Left ventricle myocardium superior (tissue), 1 donor: Measurements from ENCODE around the gene MYO15B. TPM values are rescaled to one million over a fixed set of nuclear protein-coding genes. Genes with fewer than 3 reads are reported as not detected.
A peak's percentile ranks its signal among the peaks of the same experiment; 100 is the strongest.
"Not testable (repeated sequence)": the region's sequence is repeated elsewhere in the genome, so short reads cannot be mapped to it uniquely, and the experiment has no call there.

ENCODE experiments used
- ATAC-seq: fragments of 200-7000 bp; cut with Tn5 transposase; one replicate; pipeline ENCODE4 v1.9.1; 2020; ENCODE audit warnings: mild to moderate bottlenecking, moderate library complexity
- DNase-seq: peaks from one replicate; pipeline ENCODE4 v3.0.0-alpha.2; 2020
- intact Hi-C: fragments of 100-400 bp; cut with micrococcal nuclease; formaldehyde crosslinking; loops from one replicate; pipeline ENCODE4 v1.11.0; 2022
- total RNA-seq: library from RNA; stranded (reverse); fragmentation: NEBNext Ultra II Directional; extraction: Animal tissue kit (Norgen Biotek cat#: 25700); gene quantifications from one replicate; pipeline ENCODE4 v1.2.1, GENCODE V29; 2021
- donor health status: DM: no; HTN: yes; CAD: no; lungs with severe emphysema.

The MYO15B gene
- total RNA-seq, 1 donor from 2014 or later = 48.2 TPM

GRCh38 chr17:75632863-75633485 is 45.4 kb downstream of the MYO15B start, which contains the start of gene SMIM5:
Gene SMIM5, plus strand, starts transcription at chr17:75633434. Its CDS starts 6,768 bp downstream, at chr17:75640202.
- intact Hi-C loops = loop anchor here (5.0 kb wide), 1 partner anchor 114 kb away; no protein-coding TSS in a partner anchor
- peak; percentile 65 for ATAC-seq

GRCh38 chr17:75633486-75634375 is 46.1 kb downstream of the MYO15B start:
- peak; percentile 65 for ATAC-seq
- intact Hi-C loops = loop anchor here (5.0 kb wide), 1 partner anchor 114 kb away; no protein-coding TSS in a partner anchor
- peak; percentile 93 for DNase-seq

More at GRCh38 chr17:75632863-75633485, 45.4 kb downstream of the MYO15B start, which contains the start of gene SMIM5:
- peak; percentile 93 for DNase-seq

GRCh38 chr17:75634376-75634740 is 46.8 kb downstream of the MYO15B start:
- ATAC-seq (no peak), DNase-seq (no peak)
- intact Hi-C loops = loop anchor here (5.0 kb wide), 1 partner anchor 113 kb away; no protein-coding TSS in a partner anchor

GRCh38 chr17:75634754-75635609 is 47.4 kb downstream of the MYO15B start:
- DNase-seq = peak; percentile 43
- intact Hi-C loops = loop anchor here (5.0 kb wide), 1 partner anchor 112 kb away; no protein-coding TSS in a partner anchor
- peak; percentile 3 for ATAC-seq

GRCh38 chr17:75635610-75636202 is 48.1 kb downstream of the MYO15B start:
- intact Hi-C loops = no loop called here
- peak; percentile 47 for ATAC-seq

GRCh38 chr17:75636381-75637142 is 49.0 kb downstream of the MYO15B start:
- DNase-seq (peak; percentile 78), ATAC-seq (peak; percentile 63)
- intact Hi-C loops = no loop called here

More at GRCh38 chr17:75635610-75636202, 48.1 kb downstream of the MYO15B start:
- DNase-seq = peak; percentile 82

GRCh38 chr17:75637143-75637538 is 49.5 kb downstream of the MYO15B start:
- ATAC-seq (peak; percentile 32), DNase-seq (peak; percentile 88)
- intact Hi-C loops = no loop called here

GRCh38 chr17:75637551-75637950 is 50.0 kb downstream of the MYO15B start:
- DNase-seq (no peak), ATAC-seq (no peak)
- intact Hi-C loops = no loop called here

GRCh38 chr17:75638039-75638438 is 50.4 kb downstream of the MYO15B start:
- intact Hi-C loops, ATAC-seq, DNase-seq: not testable (repeated sequence)

GRCh38 chr17:75638893-75639292 is 51.3 kb downstream of the MYO15B start:
- intact Hi-C loops = no loop called here
- ATAC-seq (peak; percentile 1), DNase-seq (peak; percentile 70)

- DNase-seq (no peak), ATAC-seq (no peak)
- intact Hi-C loops = no loop called here
Observed at GRCh38 chr17:75639327-75639726, 51.7 kb downstream of the MYO15B start.

GRCh38 chr17:75639771-75640555 is 52.4 kb downstream of the MYO15B start:
- ATAC-seq (no peak), DNase-seq (no peak)
- intact Hi-C loops = no loop called here

GRCh38 chr17:75640556-75641119 is 53.0 kb downstream of the MYO15B start:
- intact Hi-C loops = no loop called here
- ATAC-seq (no peak), DNase-seq (no peak)

GRCh38 chr17:75641343-75641742 is 53.7 kb downstream of the MYO15B start:
- intact Hi-C loops = no loop called here
- peak; percentile 73 for DNase-seq
- ATAC-seq = peak; percentile 70

GRCh38 chr17:75642182-75642783 is 54.7 kb downstream of the MYO15B start:
- ATAC-seq (no peak), DNase-seq (no peak)
- intact Hi-C loops = no loop called here
